ENCODE data around the gene AKR1D1.

AKR1D1 gene

GRCh38 chr7:138066954-138067394 lies 9.3 kb upstream of the AKR1D1 start:
- no peak for DNase-seq (ENCODE audit: low read depth)
- H3K4me3 ChIP-seq (ENCODE audit: low read depth, low read length) = no peak overlapping the region
- no peak for TF ChIP-seq CTCF (IDR thresholded peaks at IDR 0.05; ENCODE audit: low read depth, low read length)
- TF ChIP-seq POLR2A (IDR thresholded peaks at IDR 0.05; ENCODE audit: extremely low read depth, insufficient read length) = no peak
- TF ChIP-seq MAX (IDR thresholded peaks at IDR 0.05; ENCODE audit: low read depth, low read length) = no peak
- TF ChIP-seq MYC (IDR thresholded peaks at IDR 0.05; ENCODE audit: low read depth, low read length) = no peak

- H3K4me3 ChIP-seq (ENCODE audit: low read depth, low read length) = no peak overlapping the region
- TF ChIP-seq MAX (IDR thresholded peaks at IDR 0.05; ENCODE audit: low read depth, low read length) = no peak
- TF ChIP-seq CTCF (IDR thresholded peaks at IDR 0.05; ENCODE audit: low read depth, low read length) = no peak
- no peak for TF ChIP-seq POLR2A (IDR thresholded peaks at IDR 0.05; ENCODE audit: extremely low read depth, insufficient read length)
- no peak for TF ChIP-seq MYC (IDR thresholded peaks at IDR 0.05; ENCODE audit: low read depth, low read length)
- no peak for DNase-seq (ENCODE audit: low read depth)
Measured at GRCh38 chr7:138067774-138068173, 8.5 kb upstream of the AKR1D1 start.

- TF ChIP-seq MYC (IDR thresholded peaks at IDR 0.05; ENCODE audit: low read depth, low read length) (no peak), POLR2A (IDR thresholded peaks at IDR 0.05; ENCODE audit: extremely low read depth, insufficient read length) (no peak)
- DNase-seq (ENCODE audit: low read depth) = no peak
- H3K4me3 ChIP-seq (ENCODE audit: low read depth, low read length) = no peak overlapping the region
Measured at GRCh38 chr7:138070908-138071307, 5.4 kb upstream of the AKR1D1 start.

GRCh38 chr7:138072726-138073125 lies 3.5 kb upstream of the AKR1D1 start:
- TF ChIP-seq MAX (IDR thresholded peaks at IDR 0.05; ENCODE audit: low read depth, low read length) (no peak), CTCF (IDR thresholded peaks at IDR 0.05; ENCODE audit: low read depth, low read length) (no peak), POLR2A (IDR thresholded peaks at IDR 0.05; ENCODE audit: extremely low read depth, insufficient read length) (no peak), MYC (IDR thresholded peaks at IDR 0.05; ENCODE audit: low read depth, low read length) (no peak)
- no peak for DNase-seq (ENCODE audit: low read depth)
- no peak overlapping the region for H3K4me3 ChIP-seq (ENCODE audit: low read depth, low read length)

- no peak overlapping the region for H3K4me3 ChIP-seq (ENCODE audit: low read depth, low read length)
- TF ChIP-seq CTCF (IDR thresholded peaks at IDR 0.05; ENCODE audit: low read depth, low read length) = no peak
- no peak for TF ChIP-seq POLR2A (IDR thresholded peaks at IDR 0.05; ENCODE audit: extremely low read depth, insufficient read length)
- no peak for TF ChIP-seq MAX (IDR thresholded peaks at IDR 0.05; ENCODE audit: low read depth, low read length)
- TF ChIP-seq MYC (IDR thresholded peaks at IDR 0.05; ENCODE audit: low read depth, low read length) = no peak
- DNase-seq (ENCODE audit: low read depth) = no peak
Measured at GRCh38 chr7:138074121-138074520, 2.1 kb upstream of the AKR1D1 start.

GRCh38 chr7:138074540-138074939 lies 1.7 kb upstream of the AKR1D1 start:
- TF ChIP-seq MYC (IDR thresholded peaks at IDR 0.05; ENCODE audit: low read depth, low read length) = no peak
- TF ChIP-seq MAX (IDR thresholded peaks at IDR 0.05; ENCODE audit: low read depth, low read length) = no peak
- TF ChIP-seq POLR2A (IDR thresholded peaks at IDR 0.05; ENCODE audit: extremely low read depth, insufficient read length) = no peak
- no peak for TF ChIP-seq CTCF (IDR thresholded peaks at IDR 0.05; ENCODE audit: low read depth, low read length)
- DNase-seq (ENCODE audit: low read depth) = no peak
- H3K4me3 ChIP-seq (ENCODE audit: low read depth, low read length) = no peak overlapping the region
